HG03558 (cell line): ENCODE results near the gene UGT2B15.

ENCODE experiments used
- ATAC-seq: cut with Tn5 transposase; IDR thresholded peaks from one replicate; pipeline ENCODE4 v1.9.1; 2021; ENCODE audit warnings: moderate number of reproducible peaks; ENCODE audit not compliant: unreplicated experiment; ENCODE audit errors: extremely low read depth

Gene UGT2B15

DNA sequence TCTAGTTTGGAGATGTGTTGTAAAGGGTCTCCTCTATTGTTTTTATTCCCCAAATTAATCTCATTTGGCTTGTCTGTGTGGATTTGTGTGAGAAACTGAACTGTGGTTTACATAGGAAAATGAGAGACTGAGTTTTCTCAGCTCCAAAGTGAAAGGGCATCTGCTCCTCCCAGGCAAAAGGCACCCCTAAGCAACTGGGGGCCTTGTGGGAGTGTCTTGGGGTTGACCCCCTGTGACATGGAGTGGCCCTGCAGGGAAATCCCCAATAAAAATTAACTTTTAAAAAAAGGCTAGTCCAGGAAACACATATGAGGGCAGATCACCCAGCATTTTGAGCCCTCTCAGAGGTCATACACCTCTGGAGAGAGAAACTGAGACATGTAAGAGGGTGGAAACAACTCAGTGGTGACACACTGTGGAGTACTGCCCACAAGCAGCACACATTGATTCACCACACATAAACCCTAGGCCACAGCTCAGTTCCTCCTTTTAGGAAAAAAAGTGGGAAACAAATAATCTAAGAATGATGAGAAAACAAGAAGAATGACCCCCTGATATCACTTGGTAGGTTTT, 13.3 kb downstream of the UGT2B15 start:
- ATAC-seq, result peak; percentile 55

DNA sequence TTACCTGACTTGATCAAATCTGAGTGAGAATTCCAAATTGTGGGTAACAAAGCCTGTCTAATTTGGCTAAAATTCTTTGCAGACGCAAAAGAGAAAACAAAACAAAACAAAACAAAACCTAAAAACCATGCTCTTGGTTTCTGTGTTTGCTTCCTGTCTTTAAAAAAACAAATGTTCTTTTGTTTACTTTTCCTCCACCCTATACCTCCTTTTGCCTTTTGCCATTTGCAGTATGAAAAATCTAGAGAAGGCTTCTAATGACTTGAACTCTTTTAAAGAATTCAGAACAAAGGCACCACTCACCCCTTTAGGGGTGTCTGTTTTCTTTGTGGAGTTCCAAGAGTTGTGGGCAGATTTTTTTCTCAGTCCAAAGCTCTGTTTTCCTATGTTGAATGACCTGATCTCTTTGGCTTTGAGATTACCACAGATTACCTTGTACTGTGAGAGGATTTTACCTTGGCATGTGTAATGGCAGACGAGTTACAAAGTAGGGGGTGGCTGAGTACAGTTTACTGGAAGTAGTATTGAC, 13.9 kb downstream of the UGT2B15 start:
- peak; percentile 32 for ATAC-seq

DNA sequence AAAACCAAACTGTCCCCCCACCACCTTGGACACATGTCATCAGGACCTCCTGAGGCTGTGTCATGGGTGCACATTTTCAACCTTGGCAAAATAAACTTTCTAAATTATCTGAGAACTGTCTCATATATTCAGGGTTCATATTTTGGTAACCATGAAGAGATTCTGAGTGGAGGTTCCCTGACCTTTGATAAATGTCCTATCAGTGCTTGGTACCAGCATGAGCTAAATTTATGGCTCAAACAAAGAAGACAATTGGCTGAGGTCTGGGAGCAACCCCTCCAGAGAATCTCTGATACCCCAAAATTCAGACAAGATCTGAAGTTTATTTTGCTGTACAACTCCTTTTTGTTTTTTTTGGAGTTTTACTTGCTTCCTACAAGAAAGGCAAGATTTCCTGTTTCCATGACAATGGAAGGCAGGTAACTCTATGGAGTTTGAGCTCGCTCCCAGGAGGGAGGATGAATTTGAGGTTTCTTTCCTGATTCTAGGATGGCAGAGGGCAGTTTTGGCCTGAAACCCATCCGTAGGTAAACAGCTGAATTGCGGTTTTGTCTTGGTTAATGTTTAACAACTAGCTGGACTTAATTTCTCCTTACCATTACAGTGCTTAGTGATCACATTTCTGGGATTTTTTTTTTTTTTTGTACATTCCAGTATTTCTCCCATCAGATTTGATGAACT, 14.5 kb downstream of the UGT2B15 start:
- ATAC-seq, result no peak

DNA sequence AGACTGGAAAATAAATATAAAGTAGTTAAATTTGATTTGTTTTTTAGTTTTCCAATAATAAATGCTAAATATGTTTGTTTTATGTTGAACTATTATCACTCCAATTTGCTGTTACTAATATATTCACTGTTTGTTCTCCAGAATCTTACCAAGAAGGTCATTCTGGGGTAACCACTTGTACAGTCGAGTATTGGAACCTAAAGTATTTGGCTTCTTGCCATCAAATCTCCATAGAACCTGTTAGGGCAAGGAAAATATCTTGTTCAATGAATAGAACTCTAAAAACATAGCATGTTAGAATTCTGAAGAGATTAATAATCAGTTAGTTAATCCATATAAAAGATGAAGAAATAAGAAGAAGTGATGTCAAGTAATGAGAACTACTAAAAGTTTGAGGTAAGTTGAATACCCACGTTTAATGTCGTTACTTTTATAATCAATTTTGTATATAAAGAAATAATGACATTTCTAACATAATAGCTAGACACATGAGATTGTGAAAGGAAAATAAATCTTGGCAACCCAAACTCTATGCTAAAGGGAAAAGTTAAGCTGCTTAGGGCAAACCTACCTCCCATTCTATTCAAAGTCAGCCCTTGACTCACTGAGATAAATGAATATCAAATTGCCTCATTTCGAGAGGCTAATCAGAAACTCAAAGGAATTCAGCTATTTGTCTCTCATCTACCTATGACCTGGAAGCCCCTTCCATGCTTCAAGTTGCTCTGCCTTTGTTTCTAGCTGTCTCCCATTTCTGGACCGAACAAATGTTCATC, 15.3 kb downstream of the UGT2B15 start:
- ATAC-seq, result no peak

DNA sequence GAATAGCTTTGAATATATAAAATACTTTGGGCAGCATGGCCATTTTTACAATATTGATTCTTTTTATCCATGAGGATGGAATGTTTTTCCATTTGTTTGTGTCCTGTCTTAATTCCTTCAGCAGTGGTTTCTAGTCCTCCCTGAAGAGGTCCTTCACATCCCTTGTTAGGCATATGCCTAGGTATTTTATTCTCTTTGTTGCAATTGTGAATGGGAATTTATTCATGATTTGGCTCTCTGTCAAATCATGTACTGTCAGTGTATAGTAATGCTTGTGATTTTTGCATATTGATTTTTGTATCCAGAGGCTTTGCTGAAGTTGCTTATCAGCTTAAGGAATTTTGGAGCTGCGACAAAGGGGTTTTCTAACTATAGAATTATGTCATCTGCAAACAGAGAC, 18.5 kb downstream of the UGT2B15 start:
- ATAC-seq, result no peak

DNA sequence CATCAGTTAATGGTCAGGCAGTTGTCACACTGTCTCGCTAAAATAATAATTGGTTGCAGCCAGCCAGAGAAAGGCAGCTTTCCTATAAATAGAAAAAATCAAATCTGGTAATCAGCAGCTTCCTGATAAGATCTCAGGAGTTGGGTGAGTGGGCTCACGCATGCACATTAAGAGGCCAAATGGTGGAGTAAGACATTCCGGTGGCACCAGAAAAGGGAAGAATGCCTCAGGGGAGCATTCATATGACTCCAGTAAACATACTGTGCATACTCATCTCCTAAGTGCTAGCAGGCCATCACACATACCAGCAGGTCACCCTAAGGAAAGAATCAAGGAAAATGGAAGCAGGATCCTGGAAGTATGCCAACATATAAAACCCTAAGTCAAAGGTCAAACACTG, 40.1 kb downstream of the UGT2B15 start:
- no peak for ATAC-seq

DNA sequence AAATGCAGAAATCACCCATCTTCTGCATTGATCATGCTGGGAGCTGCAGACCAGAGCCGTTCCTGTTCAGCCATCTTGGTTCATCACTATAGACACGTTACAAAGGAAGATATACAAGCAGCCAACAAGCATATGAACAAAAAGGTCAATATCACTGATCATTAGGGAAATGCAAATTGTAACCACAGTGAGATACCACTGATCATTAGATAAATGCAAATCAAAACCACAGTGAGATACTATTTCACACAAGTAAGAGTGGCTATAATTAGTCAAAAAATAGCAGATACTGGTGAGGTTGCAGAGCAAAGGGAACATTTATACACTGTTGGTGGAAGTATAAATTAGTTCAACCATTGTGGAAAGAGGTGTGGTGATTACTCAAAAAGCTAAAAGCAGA, 47.7 kb downstream of the UGT2B15 start:
- ATAC-seq, result peak; percentile 64

DNA sequence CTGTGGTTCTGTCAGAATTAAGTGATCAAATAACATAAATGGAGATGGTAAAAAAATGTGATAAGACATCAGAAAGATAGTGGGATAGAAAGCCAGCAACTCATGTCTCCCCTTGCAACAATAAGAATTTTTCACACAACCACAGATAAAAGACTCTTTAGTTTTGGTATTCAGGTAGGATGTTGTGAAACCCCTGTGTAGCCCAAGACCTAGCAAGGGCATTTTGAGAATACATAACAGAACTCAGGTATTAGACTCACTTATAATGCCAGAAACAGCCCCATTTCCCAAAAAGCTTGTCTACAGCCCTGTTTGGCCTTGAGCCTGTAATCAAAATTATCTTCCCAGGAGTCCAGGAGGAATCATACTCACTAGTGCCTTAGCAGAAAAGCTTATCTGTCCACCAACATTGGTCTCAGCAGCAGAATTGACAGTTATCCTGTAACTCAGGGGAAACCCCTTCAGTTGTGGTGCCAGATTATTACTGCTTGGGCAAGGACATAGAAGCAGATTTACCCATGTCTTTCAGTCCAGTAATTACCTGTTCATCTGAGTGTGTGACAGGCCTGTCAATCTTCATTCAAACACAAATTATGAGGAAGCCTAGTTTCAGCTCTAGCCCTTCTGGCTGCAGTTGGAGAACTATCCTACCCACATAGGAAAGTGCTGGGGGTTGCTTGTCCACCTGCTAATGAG, 53.3 kb downstream of the UGT2B15 start:
- ATAC-seq, result no peak

DNA sequence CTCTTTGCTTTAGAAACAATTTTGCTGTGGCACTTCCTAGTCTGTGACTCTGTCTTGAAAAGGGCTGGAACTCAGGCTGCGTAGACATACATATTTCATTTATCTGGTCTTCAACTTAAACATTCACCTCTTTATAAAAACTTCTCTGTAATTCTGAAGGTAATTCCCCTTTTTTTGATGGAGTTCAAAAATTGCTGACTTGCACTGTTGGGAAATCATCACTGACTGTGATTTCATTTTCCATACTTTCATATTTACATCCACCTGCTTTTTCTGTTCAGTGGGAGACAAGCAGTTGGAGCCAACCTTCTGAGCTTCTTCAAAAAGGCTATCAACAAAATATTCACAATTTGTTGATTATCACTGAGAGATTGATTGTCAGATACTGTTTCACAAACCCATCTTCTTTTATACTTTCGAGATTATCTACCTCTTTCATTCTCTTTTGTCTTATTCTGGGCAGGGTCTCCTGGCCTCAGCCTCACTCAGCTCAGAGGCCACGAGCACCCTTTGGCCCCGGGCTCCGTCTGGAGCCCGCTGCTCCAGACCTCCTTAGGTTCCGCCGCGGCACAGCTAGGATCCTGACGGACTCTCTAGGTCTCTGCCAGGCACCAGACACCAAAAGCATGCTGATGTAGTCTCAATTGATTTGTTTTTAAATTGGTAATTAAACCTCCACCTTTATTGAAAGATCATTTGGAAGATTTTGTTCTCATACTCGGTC, 54.6 kb downstream of the UGT2B15 start:
- ATAC-seq, result no peak

DNA sequence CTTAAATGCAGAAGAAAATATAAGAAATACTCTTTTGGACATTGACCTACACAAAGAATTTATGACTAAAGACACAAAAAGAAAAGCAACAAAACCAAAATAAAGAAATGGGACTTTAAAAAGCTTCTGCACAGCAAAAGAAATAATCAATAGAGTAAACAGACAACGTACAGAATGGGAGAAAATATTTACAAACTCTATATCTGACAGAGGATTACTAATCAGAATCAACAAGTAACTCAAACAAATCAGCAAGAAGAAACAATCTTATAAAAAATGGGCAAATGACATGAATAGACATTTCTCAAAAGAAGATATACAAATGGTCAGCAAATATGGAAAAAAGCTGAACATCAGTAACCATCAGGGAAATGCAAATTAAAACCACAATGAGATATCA, 56.7 kb downstream of the UGT2B15 start:
- ATAC-seq, result no peak

DNA sequence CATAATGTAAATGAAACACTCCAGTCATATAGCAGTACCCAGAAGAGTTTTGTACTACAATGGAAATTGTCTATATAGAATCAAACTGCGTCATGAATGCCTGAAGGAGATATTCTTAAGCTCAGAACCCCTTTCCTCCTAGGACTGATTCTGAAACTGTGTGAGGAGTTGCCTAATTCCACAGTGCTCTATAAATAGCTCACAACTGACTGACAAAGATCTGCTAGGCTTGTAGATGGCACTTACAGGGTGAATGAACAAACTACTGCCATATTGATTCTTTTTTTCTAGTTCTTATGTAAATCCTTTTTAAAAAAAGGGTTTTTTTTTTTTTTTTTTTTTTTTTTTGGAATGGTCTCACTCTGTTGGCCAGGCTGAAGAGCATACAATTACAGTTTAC, 64.2 kb downstream of the UGT2B15 start:
- ATAC-seq, result no peak

DNA sequence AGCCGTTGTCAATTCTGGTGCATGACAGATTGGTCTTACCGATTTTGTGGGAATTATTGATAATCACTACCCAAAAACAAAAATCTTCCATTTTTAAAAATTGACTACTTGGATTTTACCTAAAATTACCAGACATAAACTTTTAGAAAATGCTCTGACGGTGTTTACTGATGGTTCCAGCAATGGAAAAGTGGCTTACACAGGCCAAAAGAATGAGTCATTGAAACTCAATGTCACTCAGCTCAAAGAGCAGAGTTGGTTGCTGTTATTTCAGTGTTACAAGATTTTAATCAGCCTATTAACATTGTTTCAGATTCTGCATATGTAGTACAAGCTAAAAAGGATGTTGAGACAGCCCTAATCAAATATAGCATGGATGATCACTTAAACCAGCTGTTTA, 71.3 kb downstream of the UGT2B15 start:
- ATAC-seq, result no peak

DNA sequence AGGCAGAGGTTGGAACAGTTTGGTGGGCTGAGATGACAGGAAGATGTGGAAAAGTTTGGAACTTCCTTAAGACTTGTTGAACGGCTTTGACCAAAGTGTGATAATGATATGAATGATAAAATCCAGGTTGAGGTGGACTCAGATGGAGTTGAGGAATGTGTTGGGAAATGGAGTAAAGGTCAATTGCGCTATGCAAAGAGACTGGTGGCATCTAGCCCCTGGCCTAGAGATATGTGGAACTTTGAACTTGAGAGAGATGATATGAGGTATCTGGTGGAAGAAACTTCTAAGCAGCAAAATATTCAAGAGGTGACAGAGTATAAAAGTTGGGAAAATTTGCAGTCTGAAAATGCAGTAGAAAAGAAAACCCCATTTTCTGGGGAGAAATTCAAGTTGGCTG, 73.0 kb downstream of the UGT2B15 start:
- ATAC-seq, result no peak
